HCT116 (cell line): ENCODE results near the gene EVC. TPM values are rescaled to one million over a fixed set of nuclear protein-coding genes. Genes with fewer than 3 reads are reported as not detected.

ENCODE experiments used
- ATAC-seq: fragments of 200-7000 bp; cut with Tn5 transposase; 2 replicates; pipeline ENCODE4 v1.9.1; 2020; ENCODE audit warnings: mild to moderate bottlenecking, moderate library complexity
- BruUV-seq: library from RNA; stranded (reverse); fragments of 400-500 nt; replicated peaks from 2 replicates; lab custom pipeline; 2021; lab: Mats Ljungman, UMichigan
- CTCF ChIA-PET: fragments of 300-600 bp; sonication (Branson Sonifier 250); formaldehyde crosslinking; loops from one replicate; lab custom pipeline; 2021; ENCODE audit warnings: antibody characterized with exemption; lab: Charles Lee
- POLR2A ChIA-PET: fragments of 300-600, 350-600 bp; sonication (Branson Sonifier 250); formaldehyde crosslinking; loops from one replicate; lab custom pipeline; 2021; ENCODE audit warnings: antibody characterized with exemption; lab: Charles Lee
- RAD21 ChIA-PET, 2 experiments: fragments of 300-600 bp; sonication (Branson Sonifier 250); formaldehyde crosslinking; loops; one replicate each; lab custom pipeline; 2023; ENCODE audit warnings: low total read pairs in 2 of 2; ENCODE audit not compliant: uncharacterized antibody in 2 of 2, unreplicated experiment in 2 of 2, low non-redundant PET in 1 of 2; lab: Charles Lee
- DNase-seq: peaks from one replicate; pipeline ENCODE4 v3.0.0-alpha.2; 2010; ENCODE audit warnings: low read depth, low spot score
- H2AFZ ChIP-seq: fragments of 200-600 bp; shearing (Covaris generic), sonication (generic); 2 replicates; pipeline ENCODE4 v1.6.1; 2017; ENCODE audit warnings: low read depth, mixed run types, mixed read lengths, antibody characterized with exemption, low read length; ENCODE audit not compliant: poor library complexity, severe bottlenecking
- H3K27ac ChIP-seq: 2 replicates; pipeline ENCODE4 v1.5.1; 2012; ENCODE audit warnings: low read depth, low read length
- H3K27me3 ChIP-seq: fragments of 200-600 bp; sonication (generic); 2 replicates; pipeline ENCODE4 v1.6.1; 2016; ENCODE audit warnings: mixed run types, low read length, mixed read lengths; ENCODE audit not compliant: insufficient read depth
- H3K36me3 ChIP-seq, 2 experiments: fragments of 200-500 bp in 1 of 2; fragments of 200-600 bp in 1 of 2; sonication (Bioruptor generic) in 1 of 2; sonication (generic) in 1 of 2; 2 replicates each; pipeline versions ENCODE4 v1.5.1 to v1.6.1; 2014 to 2016; ENCODE audit warnings: low read length in 2 of 2, inconsistent platforms in 1 of 2, mixed read lengths in 1 of 2, mixed run types in 1 of 2; ENCODE audit not compliant: insufficient read depth in 2 of 2, control insufficient read depth in 1 of 2
- H3K4me1 ChIP-seq, 2 experiments: fragments of 200-600 bp in 1 of 2; sonication (generic) in 1 of 2; 2 replicates each; pipeline versions ENCODE4 v1.5.1 to v1.6.1; 2012 to 2017; ENCODE audit warnings: low read length in 2 of 2, inconsistent platforms in 1 of 2, mild to moderate bottlenecking in 1 of 2, mixed read lengths in 1 of 2, mixed run types in 1 of 2, moderate library complexity in 1 of 2; ENCODE audit not compliant: insufficient read depth in 2 of 2, control insufficient read depth in 1 of 2
- H3K4me2 ChIP-seq: fragments of 200-600 bp; sonication (generic); 2 replicates; pipeline ENCODE4 v1.6.1; 2017; ENCODE audit warnings: mixed run types, low read length, mixed read lengths
- H3K4me3 ChIP-seq, 2 experiments: fragments of 200-600 bp in 1 of 2; sonication (generic) in 1 of 2; replicated peaks in 1 of 2; 2 replicates each; pipeline ENCODE4 v1.5.1; 2011 to 2016; ENCODE audit warnings: low read length in 2 of 2, control low read depth in 1 of 2, low read depth in 1 of 2, mild to moderate bottlenecking in 1 of 2, mixed read lengths in 1 of 2, mixed run types in 1 of 2
- H3K79me2 ChIP-seq: fragments of 200-600 bp; sonication (generic); 2 replicates; pipeline ENCODE4 v1.6.1; 2017; ENCODE audit warnings: mild to moderate bottlenecking, mixed run types, low read length, moderate library complexity, mixed read lengths; ENCODE audit not compliant: insufficient read depth
- H3K9ac ChIP-seq: fragments of 200-600 bp; sonication (generic); 2 replicates; pipeline ENCODE4 v1.6.1; 2016; ENCODE audit warnings: low read length, mixed read lengths
- H3K9me2 ChIP-seq: fragments of 200-600 bp; sonication (generic), shearing (Covaris generic); 2 replicates; pipeline ENCODE4 v1.6.1; 2017; ENCODE audit warnings: mixed run types, mild to moderate bottlenecking, moderate library complexity; ENCODE audit not compliant: insufficient read depth
- H3K9me3 ChIP-seq, 2 experiments: fragments of 200-500 bp in 1 of 2; fragments of 200-600 bp in 1 of 2; sonication (Bioruptor generic) in 1 of 2; sonication (generic) in 1 of 2; 2 replicates each; pipeline ENCODE4 v1.6.1; 2014 to 2017; ENCODE audit warnings: low read length in 2 of 2, mixed read lengths in 2 of 2, inconsistent platforms in 1 of 2, low read depth in 1 of 2, mild to moderate bottlenecking in 1 of 2, mixed run types in 1 of 2, moderate library complexity in 1 of 2; ENCODE audit not compliant: control insufficient read depth in 1 of 2, insufficient read depth in 1 of 2
- H4K20me1 ChIP-seq: fragments of 200-600 bp; sonication (generic), shearing (Covaris generic); 2 replicates; pipeline ENCODE4 v1.6.1; 2017; ENCODE audit warnings: mixed run types, mild to moderate bottlenecking, moderate library complexity; ENCODE audit not compliant: insufficient read depth
- CBX3 ChIP-seq: IDR thresholded peaks from 2 replicates; pipeline ENCODE4 v1.6.1; 2012; ENCODE audit warnings: low read depth
- EGR1 ChIP-seq: IDR thresholded peaks from 2 replicates; pipeline ENCODE4 v1.6.1; 2012; ENCODE audit warnings: low read depth
- ELF1 ChIP-seq: IDR thresholded peaks from 2 replicates; pipeline ENCODE4 v1.6.1; 2012; ENCODE audit warnings: low read depth, borderline replicate concordance
- FOSL1 ChIP-seq: IDR thresholded peaks from 2 replicates; pipeline ENCODE4 v1.6.1; 2012; ENCODE audit warnings: low read depth
- RAD21 ChIP-seq: IDR thresholded peaks from 2 replicates; pipeline ENCODE4 v1.6.1; 2012; ENCODE audit warnings: low read depth, mild to moderate bottlenecking
- SIN3A ChIP-seq: IDR thresholded peaks from 2 replicates; pipeline ENCODE4 v1.6.1; 2012; ENCODE audit warnings: low read depth
- SP1 ChIP-seq: IDR thresholded peaks from 2 replicates; pipeline ENCODE4 v1.6.1; 2012; ENCODE audit warnings: low read depth
- TCF7L2 ChIP-seq: IDR thresholded peaks from 2 replicates; pipeline ENCODE4 v1.7.0; 2011; ENCODE audit warnings: borderline replicate concordance, inconsistent platforms; ENCODE audit not compliant: insufficient read depth, insufficient read length; ENCODE audit errors: extremely low read depth
- YY1 ChIP-seq: IDR thresholded peaks from 2 replicates; pipeline ENCODE4 v1.6.1; 2011; ENCODE audit warnings: low read length, low read depth, moderate library complexity, mild to moderate bottlenecking; ENCODE audit not compliant: insufficient replicate concordance; ENCODE audit errors: extremely low read depth
- ZNF274 ChIP-seq: fragments of 200-500 bp; sonication (Bioruptor generic); IDR thresholded peaks from 2 replicates; pipeline ENCODE4 v1.6.1; 2014; ENCODE audit warnings: mild to moderate bottlenecking, low read depth, low read length, inconsistent platforms
- intact Hi-C: fragments of 100-400 bp; cut with micrococcal nuclease; formaldehyde crosslinking; loops from 2 replicates; pipeline ENCODE4 v1.10.0; 2022
- total RNA-seq: library from RNA; stranded (reverse); gene quantifications from one replicate; pipeline ENCODE4 v1.2.1, GENCODE V29; 2021; ENCODE audit not compliant: unreplicated experiment
- TF ChIP-seq, protein P1 (sequence below): IDR thresholded peaks from 2 replicates; pipeline ENCODE4 v1.6.1; 2012

The EVC gene
- total RNA-seq, 1 experiment from 2014 or later, result 0.15 TPM

DNA sequence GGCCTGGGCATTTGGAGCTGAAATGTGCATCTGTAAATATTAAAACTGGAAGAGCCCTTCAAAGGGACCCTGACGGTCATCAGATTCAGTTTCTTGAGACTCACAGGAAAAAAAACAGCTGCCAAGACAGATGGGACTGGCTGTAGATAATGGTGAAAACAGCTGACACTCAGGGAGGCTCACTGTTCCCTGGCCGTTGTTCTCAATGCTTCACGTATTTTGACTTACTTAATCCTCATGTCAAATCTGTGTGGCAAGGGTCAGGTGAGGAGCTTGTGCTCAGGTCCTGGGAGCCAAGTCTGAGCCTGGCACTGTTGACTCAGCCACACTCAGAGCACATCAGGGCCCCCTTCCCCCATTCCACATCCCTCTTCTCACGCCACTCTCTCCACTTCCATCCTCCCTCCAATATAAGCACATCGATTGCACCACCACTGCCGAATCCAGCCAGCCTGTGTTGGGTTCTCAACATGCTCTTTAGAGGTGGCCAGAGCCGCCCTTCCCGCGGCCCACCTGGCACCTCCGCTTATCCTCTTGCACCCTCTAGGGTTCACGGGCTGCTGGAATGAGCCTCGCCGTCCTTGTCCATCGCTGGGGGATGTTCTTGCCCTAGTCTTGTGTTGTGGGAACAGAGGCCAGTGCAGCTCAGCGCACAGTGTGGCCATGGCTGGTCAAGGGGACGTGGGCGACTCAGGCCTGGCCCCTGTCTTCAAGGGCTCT, 40.1 kb downstream of the EVC start:
- H3K36me3 ChIP-seq, result no peaks in the 10 kb centered on the region
- no peak overlapping the region for H2AFZ ChIP-seq
- no peak for DNase-seq
- H3K79me2 ChIP-seq, result no peaks in the 10 kb centered on the region
- peaks cover 10 to 42% of the 10 kb centered on the region in 2 experiments for H3K4me1 ChIP-seq
- no peak overlapping the region for H3K4me3 ChIP-seq
- TF ChIP-seq TCF7L2 (no peak), CBX3 (no peak), SP1 (no peak)
- CTCF ChIA-PET, result no interaction called here
- POLR2A ChIA-PET, result no interaction called here
- no peaks in the 10 kb centered on the region for H4K20me1 ChIP-seq
- intact Hi-C loops, result no loop called here
- H3K9ac ChIP-seq, result no peak overlapping the region
- H3K9me2 ChIP-seq, result no peaks in the 10 kb centered on the region
- H3K27me3 ChIP-seq, result no peaks in the 10 kb centered on the region
- no peak overlapping the region for H3K4me2 ChIP-seq
- no peak overlapping the region for H3K27ac ChIP-seq
- no TSS peak for BruUV-seq
- RAD21 ChIA-PET, result no interaction called here
- no peaks in the 10 kb centered on the region for H3K9me3 ChIP-seq
- no peak for ATAC-seq

DNA sequence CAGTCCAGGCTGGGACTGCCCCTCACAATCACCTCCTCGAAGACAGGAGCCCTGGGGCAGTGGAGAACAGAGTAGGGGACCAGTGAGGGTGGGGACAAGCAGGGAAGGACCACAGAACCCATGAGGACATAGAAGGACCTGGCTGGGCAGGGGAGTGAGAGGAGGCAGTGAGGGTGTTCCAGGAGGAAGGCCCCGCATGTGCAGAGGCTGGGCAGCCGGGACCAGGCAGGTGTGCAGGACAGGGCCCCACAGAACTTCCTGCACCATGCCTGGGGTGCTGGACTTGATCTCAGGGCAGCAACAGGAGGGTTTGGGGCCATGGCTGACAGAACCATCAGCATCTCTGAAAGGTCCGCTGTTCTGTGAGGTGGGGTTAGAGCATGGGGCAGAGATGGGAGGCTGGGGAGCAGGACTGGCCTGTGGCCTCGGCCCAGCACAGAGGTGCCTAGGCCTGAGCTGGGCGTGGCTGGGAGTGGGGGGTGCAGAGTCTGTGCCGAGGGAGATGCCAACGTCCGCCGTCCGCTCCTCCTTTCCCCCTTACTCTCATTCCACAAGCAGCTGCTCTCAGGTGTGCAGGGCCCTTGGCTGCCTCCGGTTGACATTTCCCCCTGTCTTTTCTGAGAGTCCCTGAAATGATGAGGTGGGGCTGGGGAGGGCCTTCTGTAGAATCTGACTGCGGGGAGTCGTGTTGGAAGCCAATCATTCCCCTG, 40.8 kb downstream of the EVC start:
- H3K4me2 ChIP-seq, result no peak overlapping the region
- H3K27me3 ChIP-seq, result no peaks in the 10 kb centered on the region
- no peak for ATAC-seq
- POLR2A ChIA-PET, result no interaction called here
- H3K79me2 ChIP-seq, result no peaks in the 10 kb centered on the region
- peaks cover 10 to 42% of the 10 kb centered on the region in 2 experiments for H3K4me1 ChIP-seq
- intact Hi-C loops, result no loop called here
- no peaks in the 10 kb centered on the region for H3K36me3 ChIP-seq
- RAD21 ChIA-PET, result no interaction called here
- no peak overlapping the region for H3K9ac ChIP-seq
- H3K9me2 ChIP-seq, result no peaks in the 10 kb centered on the region
- no peak for TF ChIP-seq FOSL1
- TF ChIP-seq EGR1, result no peak
- no peak for TF ChIP-seq RAD21
- no peak for TF ChIP-seq ELF1
- TF ChIP-seq, protein P1, sequence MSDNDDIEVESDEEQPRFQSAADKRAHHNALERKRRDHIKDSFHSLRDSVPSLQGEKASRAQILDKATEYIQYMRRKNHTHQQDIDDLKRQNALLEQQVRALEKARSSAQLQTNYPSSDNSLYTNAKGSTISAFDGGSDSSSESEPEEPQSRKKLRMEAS, result no peak
- TF ChIP-seq SIN3A, result no peak
- no peak for TF ChIP-seq ZNF274
- TF ChIP-seq YY1, result no peak
- H3K27ac ChIP-seq, result no peak overlapping the region
- BruUV-seq, result no TSS peak
- no peaks in the 10 kb centered on the region for H3K9me3 ChIP-seq
- H2AFZ ChIP-seq, result no peak overlapping the region
- H4K20me1 ChIP-seq, result no peaks in the 10 kb centered on the region
- H3K4me3 ChIP-seq, result no peak overlapping the region
- no peak for DNase-seq
- CTCF ChIA-PET, result no interaction called here
